ENCODE measurements around the gene KCNJ10.

DNA sequence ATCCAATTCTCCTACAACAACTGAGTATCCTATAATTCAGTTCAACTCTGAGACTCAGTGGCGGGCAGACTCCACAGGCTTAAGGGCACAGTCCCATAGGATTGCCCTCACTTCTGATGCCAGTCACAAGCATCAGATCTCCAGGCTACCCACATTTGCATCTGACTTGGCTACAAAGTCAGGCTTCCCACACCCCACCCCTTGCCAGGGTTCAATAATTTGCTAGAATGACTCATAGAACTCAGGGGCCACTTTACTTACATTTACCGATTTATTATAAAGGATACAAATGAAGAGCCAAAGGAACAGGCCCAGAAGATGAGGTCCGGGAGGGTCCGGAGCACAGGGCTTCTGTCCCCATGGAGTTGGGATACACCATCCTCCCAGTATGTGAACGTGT lies 80.0 kb downstream of the KCNJ10 start:
- TF ChIP-seq, protein P1, sequence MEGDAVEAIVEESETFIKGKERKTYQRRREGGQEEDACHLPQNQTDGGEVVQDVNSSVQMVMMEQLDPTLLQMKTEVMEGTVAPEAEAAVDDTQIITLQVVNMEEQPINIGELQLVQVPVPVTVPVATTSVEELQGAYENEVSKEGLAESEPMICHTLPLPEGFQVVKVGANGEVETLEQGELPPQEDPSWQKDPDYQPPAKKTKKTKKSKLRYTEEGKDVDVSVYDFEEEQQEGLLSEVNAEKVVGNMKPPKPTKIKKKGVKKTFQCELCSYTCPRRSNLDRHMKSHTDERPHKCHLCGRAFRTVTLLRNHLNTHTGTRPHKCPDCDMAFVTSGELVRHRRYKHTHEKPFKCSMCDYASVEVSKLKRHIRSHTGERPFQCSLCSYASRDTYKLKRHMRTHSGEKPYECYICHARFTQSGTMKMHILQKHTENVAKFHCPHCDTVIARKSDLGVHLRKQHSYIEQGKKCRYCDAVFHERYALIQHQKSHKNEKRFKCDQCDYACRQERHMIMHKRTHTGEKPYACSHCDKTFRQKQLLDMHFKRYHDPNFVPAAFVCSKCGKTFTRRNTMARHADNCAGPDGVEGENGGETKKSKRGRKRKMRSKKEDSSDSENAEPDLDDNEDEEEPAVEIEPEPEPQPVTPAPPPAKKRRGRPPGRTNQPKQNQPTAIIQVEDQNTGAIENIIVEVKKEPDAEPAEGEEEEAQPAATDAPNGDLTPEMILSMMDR (IDR thresholded peaks at IDR 0.05; ENCODE audit: extremely low read depth in 1 of 2, insufficient read depth in 1 of 2, low read depth in 1 of 2, low read length in 2 of 2): no peak
- TF ChIP-seq FOS (IDR thresholded peaks at IDR 0.05; ENCODE audit: borderline replicate concordance, insufficient read depth, low read length): no peak

Data from endothelial cell of umbilical vein (primary cell).